Naive thymus-derived CD4-positive, alpha-beta T cell (primary cell): ENCODE data around the gene STRIP1. TPM values are rescaled to one million over a fixed set of nuclear protein-coding genes. Genes with fewer than 3 reads are reported as not detected.

Experiments used
- polyA plus RNA-seq, 2 donors: library from polyadenylated mRNA; unstranded; fragments of 300-500 nt; fragmentation: Illumina TruSeq; gene quantifications; one replicate each; pipeline ENCODE4 v1.2.3, GENCODE V29; 2021
- total RNA-seq, 6 experiments: library from RNA in 5 of 6; stranded (reverse) in 5 of 6; gene quantifications; 1 replicate in 5 of 6; 2 replicates in 1 of 6; pipeline ENCODE4 v1.2.3 and lab custom pipeline; 2021 to 2026

STRIP1 gene
- total and polyA plus RNA-seq, 7 experiments from 2014 or later, result 21.4 to 83.9 (median 65.7) TPM

Other genes with a start within 250 kb of the STRIP1 start
- gene CSF1, start 123.8 kb upstream of the STRIP1 start, total RNA-seq, result 100 to 1,000 TPM in 1 of 5 experiments, 10 to 100 TPM in 1, 1 to 10 TPM in 3; 1.4 to 125 (median 5.9) TPM
- gene CSF1, start 123.8 kb upstream of the STRIP1 start, polyA plus RNA-seq, result 1 to 10 TPM in 1 of 2 donors, under 1 TPM in 1; 0.94 to 2.2 TPM
- gene AHCYL1, start 49.9 kb upstream of the STRIP1 start, total RNA-seq, result 10 to 100 TPM; 16.6 to 60.1 (median 37.1) TPM
- gene AHCYL1, start 49.9 kb upstream of the STRIP1 start, polyA plus RNA-seq, result 10 to 100 TPM; 41.3 to 47.6 TPM
- not detected for gene ALX3, start 36.0 kb downstream of the STRIP1 start, total RNA-seq
- gene ALX3, start 36.0 kb downstream of the STRIP1 start, polyA plus RNA-seq, result not detected
- not detected for gene UBL4B, start 77.8 kb downstream of the STRIP1 start, total RNA-seq
- gene UBL4B, start 77.8 kb downstream of the STRIP1 start, polyA plus RNA-seq, result not detected
- gene SLC6A17, start 115.9 kb downstream of the STRIP1 start, total RNA-seq, result not detected
- gene SLC6A17, start 115.9 kb downstream of the STRIP1 start, polyA plus RNA-seq, result not detected
- 10 to 100 TPM in 4 of 5 experiments, 1 to 10 TPM in 1; 5.8 to 18.2 (median 12.4) TPM for gene KCNC4, start 175.7 kb downstream of the STRIP1 start, total RNA-seq
- gene KCNC4, start 175.7 kb downstream of the STRIP1 start, polyA plus RNA-seq, result 1 to 10 TPM; 1.6 to 2.1 TPM